Peyer's patch (tissue), 4 donors: ENCODE measurements around the gene RPS6KB2. TPM values are rescaled to one million over a fixed set of nuclear protein-coding genes. Genes with fewer than 3 reads are reported as not detected.

Source experiments
- DNase-seq, 3 donors: peaks; one replicate each; pipeline ENCODE4 v3.0.0-alpha.2; 2017 to 2019
- H3K27ac ChIP-seq, 4 donors: fragments of 200-600 bp; sonication (generic); one replicate each; pipeline ENCODE4 v1.5.1; 2016 to 2019
- H3K27me3 ChIP-seq, 2 donors: fragments of 200-600 bp; sonication (generic); one replicate each; pipeline ENCODE4 v1.5.1; 2019
- H3K36me3 ChIP-seq, 3 donors: fragments of 200-600 bp; sonication (generic); one replicate each; pipeline ENCODE4 v1.5.1; 2016 to 2019
- H3K4me1 ChIP-seq, 4 donors: fragments of 200-600 bp; sonication (generic); one replicate each; pipeline ENCODE4 v1.5.1; 2016 to 2019
- H3K4me3 ChIP-seq, 4 donors: fragments of 200-600 bp; sonication (generic); 1 replicate in 3 of 4; 2 replicates in 1 of 4; pipeline ENCODE4 v1.5.1; 2016 to 2019; ENCODE audit warnings: mild to moderate bottlenecking in 1 of 4
- H3K9me3 ChIP-seq, 4 donors: fragments of 200-600 bp; sonication (generic); one replicate each; pipeline ENCODE4 v1.5.1; 2016 to 2019; ENCODE audit warnings: mild to moderate bottlenecking in 1 of 4
- CTCF ChIP-seq, 6 experiments: fragments of 450-650 bp in 4 of 6; fragments of 200-600 bp in 2 of 6; sonication (generic) in 1 of 6; IDR thresholded peaks; one replicate each; pipeline ENCODE4 v1.5.1; 2017 to 2019; ENCODE audit warnings: antibody characterized with exemption in 6 of 6, mild to moderate bottlenecking in 3 of 6, moderate library complexity in 1 of 6
- POLR2A ChIP-seq, 2 donors: fragments of 450-650 bp; IDR thresholded peaks; one replicate each; pipeline ENCODE4 v1.5.1; 2017; ENCODE audit warnings: antibody characterized with exemption in 2 of 2, mild to moderate bottlenecking in 2 of 2, moderate library complexity in 2 of 2
- total RNA-seq, 4 donors: library from RNA; depleted of rRNA; stranded (reverse); fragments of >200 nt; gene quantifications; one replicate each; pipeline ENCODE4 v1.1.0, GENCODE V29; 2016

RPS6KB2 gene
- total RNA-seq, 4 donors from 2014 or later = 58.0 to 88.3 (median 63.5) TPM

DNA sequence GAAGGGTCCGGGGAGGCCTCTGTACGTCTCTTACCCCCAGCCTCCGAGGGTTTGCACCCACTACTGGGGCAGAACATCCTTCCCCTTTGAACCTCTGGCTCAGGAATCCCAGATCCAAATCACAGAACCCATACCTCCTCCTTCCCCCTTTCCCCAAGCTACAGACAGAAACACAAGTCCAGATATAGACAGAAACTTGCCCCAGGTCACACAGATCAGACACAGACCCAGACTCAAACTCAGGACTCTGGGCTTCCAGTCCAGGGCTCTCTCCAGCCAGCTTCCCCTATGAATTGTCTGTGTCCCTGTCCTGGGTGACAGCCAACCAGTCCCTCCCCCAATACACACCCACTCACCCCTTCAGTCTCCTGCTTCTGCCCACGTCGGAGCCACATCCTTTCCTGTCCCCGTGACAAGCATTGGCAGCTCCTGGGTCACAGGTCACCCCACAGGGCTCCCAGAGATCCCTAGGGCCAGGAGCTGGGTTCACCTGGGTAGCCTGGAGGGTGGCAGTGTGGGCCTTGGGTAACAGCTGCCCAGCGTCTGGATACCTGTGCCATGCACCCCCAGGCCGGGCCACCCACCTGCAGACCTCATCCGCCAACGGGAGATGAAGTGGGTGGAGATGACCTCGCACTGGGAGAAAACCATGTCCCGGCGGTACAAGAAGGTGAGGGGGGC, 23.6 kb upstream of the RPS6KB2 start:
- H3K4me1 ChIP-seq = peaks cover 0 to 64% (median 52%) of the 10 kb centered on the region in 4 donors
- peaks cover 0 to 3% (median 0%) of the 10 kb centered on the region in 3 donors for H3K36me3 ChIP-seq
- no peaks in the 10 kb centered on the region for H3K27me3 ChIP-seq
- TF ChIP-seq CTCF (IDR thresholded peaks at IDR 0.05) (no peak), POLR2A (IDR thresholded peaks at IDR 0.05) (no peak)
- H3K27ac ChIP-seq = peak overlapping the region; percentile 67 to 96 (median 92)
- no peaks in the 10 kb centered on the region for H3K9me3 ChIP-seq
- DNase-seq = peak in 2 of 3 donors; percentile 78 to 80
- peak overlapping the region; percentile 48 to 70 (median 56) for H3K4me3 ChIP-seq

GRCh38 chr11:67405196-67405567, 23.1 kb upstream of the RPS6KB2 start:
- Histone ChIP-seq H3K9me3 (no peaks in the 10 kb centered on the region), H3K27ac (peak overlapping the region; percentile 67 to 96 (median 92)), H3K4me3 (peak overlapping the region; percentile 48 to 70 (median 56)), H3K36me3 (no peaks in the 10 kb centered on the region), H3K4me1 (peaks cover 0 to 60% (median 51%) of the 10 kb centered on the region in 4 donors), H3K27me3 (no peaks in the 10 kb centered on the region)
- DNase-seq = peak in 2 of 3 donors; percentile 47 to 64
- TF ChIP-seq CTCF (IDR thresholded peaks at IDR 0.05) (no peak), POLR2A (IDR thresholded peaks at IDR 0.05) (no peak)

- DNase-seq = no peak
- H3K36me3 ChIP-seq = no peaks in the 10 kb centered on the region
- H3K4me1 ChIP-seq = peaks cover 0 to 60% (median 50%) of the 10 kb centered on the region in 4 donors
- TF ChIP-seq CTCF (IDR thresholded peaks at IDR 0.05) = no peak
- TF ChIP-seq POLR2A (IDR thresholded peaks at IDR 0.05) = no peak
- peak overlapping the region; percentile 70 to 96 (median 92) for H3K27ac ChIP-seq
- no peaks in the 10 kb centered on the region for H3K9me3 ChIP-seq
- peak overlapping the region in 3 of 4 donors; percentile 50 to 70 (median 63) for H3K4me3 ChIP-seq
- no peaks in the 10 kb centered on the region for H3K27me3 ChIP-seq
Measured at GRCh38 chr11:67405688-67406339, 22.5 kb upstream of the RPS6KB2 start.

DNA sequence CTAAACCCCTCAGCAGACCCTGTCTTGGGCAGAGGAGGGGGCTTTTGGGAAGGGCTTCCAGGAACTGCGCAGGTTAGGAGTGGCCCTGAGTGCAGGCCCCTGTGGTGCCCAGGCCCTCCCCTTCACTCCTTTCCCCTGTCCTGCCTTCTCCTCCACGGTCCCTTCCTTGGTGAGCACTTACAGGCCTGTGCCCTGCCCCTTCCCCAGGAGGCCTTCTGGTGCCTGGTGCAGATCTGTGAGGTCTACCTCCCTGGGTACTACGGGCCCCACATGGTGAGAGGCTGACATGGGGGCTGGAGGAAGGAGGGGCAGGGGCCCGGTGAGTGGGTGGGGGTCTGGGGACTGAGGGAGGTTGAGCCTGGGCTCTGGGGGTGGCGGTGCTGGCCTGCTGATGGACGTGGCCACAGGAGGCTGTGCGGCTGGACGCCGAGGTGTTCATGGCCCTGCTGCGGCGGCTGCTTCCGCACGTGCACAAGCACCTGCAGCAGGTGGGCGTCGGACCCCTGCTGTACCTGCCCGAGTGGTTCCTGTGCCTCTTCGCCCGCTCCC, 21.8 kb upstream of the RPS6KB2 start:
- TF ChIP-seq CTCF (IDR thresholded peaks at IDR 0.05) = no peak
- no peak for TF ChIP-seq POLR2A (IDR thresholded peaks at IDR 0.05)
- peak overlapping the region; percentile 8 to 91 (median 78) for H3K27ac ChIP-seq

GRCh38 chr11:67406969-67407687, 21.2 kb upstream of the RPS6KB2 start:
- no peak for TF ChIP-seq CTCF (IDR thresholded peaks at IDR 0.05)
- H3K27me3 ChIP-seq = no peaks in the 10 kb centered on the region
- no peaks in the 10 kb centered on the region for H3K9me3 ChIP-seq
- H3K27ac ChIP-seq = peak overlapping the region; percentile 8 to 91 (median 78)
- peak; percentile 54 to 64 (median 62) for DNase-seq
- H3K4me3 ChIP-seq = peak overlapping the region in 1 of 4 donors; percentile 28
- no peaks in the 10 kb centered on the region for H3K36me3 ChIP-seq
- H3K4me1 ChIP-seq = peaks cover 0 to 71% (median 51%) of the 10 kb centered on the region in 4 donors

More for the DNA sequence above, 21.8 kb upstream of the RPS6KB2 start:
- Histone ChIP-seq H3K36me3 (no peaks in the 10 kb centered on the region), H3K4me3 (peak overlapping the region in 1 of 4 donors; percentile 28), H3K9me3 (no peaks in the 10 kb centered on the region), H3K4me1 (peaks cover 0 to 66% (median 50%) of the 10 kb centered on the region in 4 donors), H3K27me3 (no peaks in the 10 kb centered on the region)
- peak in 2 of 3 donors; percentile 45 to 47 for DNase-seq
